GM18511 (cell line): ENCODE measurements around the gene PRKCQ.

Experiments
- ATAC-seq: cut with Tn5 transposase; IDR thresholded peaks from one replicate; pipeline ENCODE4 v1.9.1; 2021; ENCODE audit warnings: mild to moderate bottlenecking, moderate library complexity; ENCODE audit not compliant: unreplicated experiment

Gene PRKCQ

DNA sequence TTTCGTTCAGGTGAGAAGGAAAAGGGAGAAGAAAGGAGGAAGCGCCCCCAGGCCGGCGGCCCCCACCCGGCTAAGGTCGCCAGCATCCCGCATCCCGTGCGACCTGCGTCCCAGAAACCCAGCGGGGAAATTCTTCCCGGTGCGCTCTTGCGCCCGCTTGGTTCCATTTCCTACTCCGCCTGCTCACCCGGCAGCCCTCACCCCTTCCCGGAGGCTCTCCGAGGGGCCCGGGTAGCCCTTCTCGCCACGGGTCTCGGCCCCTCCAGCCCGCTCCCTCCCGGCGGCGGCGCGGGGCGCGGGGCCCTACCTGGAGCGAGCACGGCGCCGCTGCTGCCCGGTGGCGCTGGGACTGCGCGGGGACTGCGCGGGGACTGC is at the start of gene PRKCQ:
PRKCQ (minus strand) TSS at position 373 of the 375 bp plus-strand sequence. CDS start 65,141 bp downstream, outside the sequence.
- ATAC-seq, result peak; percentile 23

DNA sequence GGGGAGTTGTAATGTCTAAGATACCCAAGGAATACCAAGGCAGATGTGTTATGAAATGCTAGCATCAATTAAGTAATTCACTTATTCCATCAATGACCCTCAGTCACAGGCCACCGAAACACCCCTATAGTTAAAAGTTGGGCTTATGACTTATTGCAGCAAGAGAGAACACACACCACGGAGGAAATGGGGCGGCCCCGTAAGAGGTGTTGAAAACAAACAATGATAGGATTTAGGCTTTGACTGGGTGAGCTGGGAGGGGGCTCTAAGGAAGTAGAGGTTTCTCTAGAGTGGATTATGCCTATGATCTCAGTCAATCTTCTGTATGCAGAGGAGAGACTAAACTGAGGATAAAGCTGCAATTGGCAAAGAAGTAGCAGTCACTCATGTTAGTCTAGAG is 45.4 kb upstream of the PRKCQ start:
- no peak for ATAC-seq

- no peak for ATAC-seq
Observed at GRCh38 chr10:6624392-6624791, 44.3 kb upstream of the PRKCQ start.

DNA sequence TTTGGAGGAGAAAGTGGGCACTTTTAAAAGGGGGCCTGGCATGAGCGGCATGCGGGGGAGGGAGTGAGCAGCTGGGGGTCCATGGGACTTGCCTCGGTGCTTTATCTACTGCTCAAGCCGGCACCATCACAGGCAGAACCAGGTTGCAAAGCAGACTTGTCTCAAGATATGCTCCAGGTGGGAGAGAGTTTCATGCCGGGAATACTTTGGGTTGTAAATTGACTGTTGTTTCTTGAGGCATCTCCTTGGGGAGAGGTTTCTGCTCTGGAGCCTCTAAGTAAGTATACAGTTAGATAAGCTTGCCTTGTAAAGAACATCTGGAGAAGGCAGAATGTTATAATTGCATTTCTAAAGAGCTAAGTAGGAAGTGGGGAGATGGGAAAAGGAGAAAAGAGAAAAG is 42.8 kb upstream of the PRKCQ start:
- no peak for ATAC-seq

DNA sequence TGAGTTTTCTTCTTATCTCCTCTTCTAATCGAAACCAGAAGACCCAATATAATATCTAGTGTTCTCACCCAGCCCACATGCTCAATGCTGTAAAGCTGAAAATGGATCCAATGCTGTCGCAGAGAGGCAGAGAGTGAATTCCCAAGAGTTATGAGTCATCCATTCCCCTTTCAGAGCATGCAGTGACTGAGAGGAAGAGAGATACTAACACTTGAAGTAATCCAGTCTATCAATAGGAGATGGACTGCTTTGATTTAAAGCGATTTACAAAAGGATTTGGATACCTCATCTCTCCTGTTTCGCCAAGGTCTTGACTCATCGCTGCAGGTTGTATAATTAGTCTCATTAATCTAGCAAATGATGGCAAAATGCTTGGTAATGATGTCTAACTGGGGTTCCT is 41.5 kb upstream of the PRKCQ start:
- no peak for ATAC-seq

- ATAC-seq, result no peak
Observed at GRCh38 chr10:6619660-6620059, 39.6 kb upstream of the PRKCQ start.

- no peak for ATAC-seq
Observed at GRCh38 chr10:6618340-6618739, 38.3 kb upstream of the PRKCQ start.

DNA sequence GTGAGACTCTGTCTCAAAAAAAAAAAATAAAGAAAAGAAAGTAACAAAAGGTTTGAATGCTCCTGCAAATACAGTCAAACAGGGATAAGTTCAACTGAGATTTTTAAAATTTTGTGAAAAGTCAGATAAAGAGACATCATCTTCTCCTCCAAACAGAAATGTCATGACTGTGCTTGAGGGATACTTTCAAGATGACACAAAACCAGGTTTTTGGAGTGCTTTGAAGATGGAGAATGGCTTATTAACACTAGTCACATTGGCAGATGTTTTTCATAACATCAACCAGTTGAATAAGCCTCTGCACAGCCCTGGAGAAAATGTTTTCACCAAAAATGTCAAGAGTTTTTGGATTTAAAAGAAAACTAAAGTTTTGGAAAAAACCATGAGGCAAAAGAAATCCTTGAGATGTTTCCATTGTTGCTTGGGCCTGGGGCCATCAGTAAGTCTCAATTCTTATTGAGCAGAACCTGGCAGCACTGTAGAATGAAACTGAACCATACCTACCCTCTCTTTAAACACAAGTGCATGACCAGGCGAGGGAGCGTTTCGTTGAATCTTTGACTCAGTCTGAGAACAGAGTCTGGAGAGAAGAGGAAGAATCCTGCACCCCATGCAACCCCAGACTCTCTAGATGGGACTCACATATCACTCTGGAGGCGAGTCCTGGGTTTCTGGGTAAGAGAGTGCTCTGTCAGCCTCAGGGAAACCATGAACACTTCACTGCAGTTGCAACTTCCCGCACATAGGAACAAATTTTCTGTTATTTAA is 37.4 kb upstream of the PRKCQ start:
- no peak for ATAC-seq

GRCh38 chr10:6615971-6616370 is 35.9 kb upstream of the PRKCQ start:
- ATAC-seq, result no peak

GRCh38 chr10:6612371-6612770 is 32.3 kb upstream of the PRKCQ start:
- ATAC-seq, result no peak

- ATAC-seq, result no peak
Observed at GRCh38 chr10:6610647-6611046, 30.6 kb upstream of the PRKCQ start.

GRCh38 chr10:6609625-6610024 is 29.5 kb upstream of the PRKCQ start:
- ATAC-seq, result no peak

DNA sequence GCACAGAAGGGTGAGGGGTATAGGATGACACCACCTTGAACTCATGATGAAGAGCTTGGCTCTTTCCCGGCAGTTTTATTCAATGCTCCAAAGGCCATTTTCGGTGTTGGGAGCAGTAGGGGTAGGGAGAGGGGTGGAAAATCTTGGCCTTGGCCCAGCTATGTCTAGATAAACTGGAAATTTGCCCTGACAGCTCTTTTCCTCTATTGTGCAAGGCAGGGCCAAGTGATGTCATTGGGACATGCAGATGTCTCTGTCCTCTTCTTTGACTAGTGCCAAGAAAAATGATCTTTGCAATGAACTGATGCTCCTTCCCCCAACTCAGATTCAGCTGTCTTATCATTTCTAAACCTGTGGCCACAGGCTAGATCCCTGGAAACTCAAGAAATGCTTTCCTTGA is 27.7 kb upstream of the PRKCQ start:
- ATAC-seq, result no peak

DNA sequence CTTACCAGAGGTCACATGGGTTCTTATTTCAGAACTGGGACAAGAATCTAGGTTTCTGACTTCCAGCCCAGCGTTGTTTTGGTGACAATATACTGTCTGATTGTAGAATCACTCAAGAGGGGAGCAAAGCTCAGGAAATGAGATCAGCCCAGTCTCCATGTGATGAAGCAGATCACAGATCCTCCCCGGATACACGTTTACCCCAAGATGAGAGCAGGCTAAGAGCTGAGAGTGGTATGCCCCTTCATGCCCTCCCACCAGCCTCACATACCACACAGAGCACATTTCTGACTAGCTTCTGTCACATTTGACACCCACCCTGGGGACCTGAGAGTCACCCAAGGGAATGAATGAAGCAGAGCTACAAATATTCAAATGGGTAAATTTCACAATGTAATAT is 27.1 kb upstream of the PRKCQ start:
- ATAC-seq, result no peak

DNA sequence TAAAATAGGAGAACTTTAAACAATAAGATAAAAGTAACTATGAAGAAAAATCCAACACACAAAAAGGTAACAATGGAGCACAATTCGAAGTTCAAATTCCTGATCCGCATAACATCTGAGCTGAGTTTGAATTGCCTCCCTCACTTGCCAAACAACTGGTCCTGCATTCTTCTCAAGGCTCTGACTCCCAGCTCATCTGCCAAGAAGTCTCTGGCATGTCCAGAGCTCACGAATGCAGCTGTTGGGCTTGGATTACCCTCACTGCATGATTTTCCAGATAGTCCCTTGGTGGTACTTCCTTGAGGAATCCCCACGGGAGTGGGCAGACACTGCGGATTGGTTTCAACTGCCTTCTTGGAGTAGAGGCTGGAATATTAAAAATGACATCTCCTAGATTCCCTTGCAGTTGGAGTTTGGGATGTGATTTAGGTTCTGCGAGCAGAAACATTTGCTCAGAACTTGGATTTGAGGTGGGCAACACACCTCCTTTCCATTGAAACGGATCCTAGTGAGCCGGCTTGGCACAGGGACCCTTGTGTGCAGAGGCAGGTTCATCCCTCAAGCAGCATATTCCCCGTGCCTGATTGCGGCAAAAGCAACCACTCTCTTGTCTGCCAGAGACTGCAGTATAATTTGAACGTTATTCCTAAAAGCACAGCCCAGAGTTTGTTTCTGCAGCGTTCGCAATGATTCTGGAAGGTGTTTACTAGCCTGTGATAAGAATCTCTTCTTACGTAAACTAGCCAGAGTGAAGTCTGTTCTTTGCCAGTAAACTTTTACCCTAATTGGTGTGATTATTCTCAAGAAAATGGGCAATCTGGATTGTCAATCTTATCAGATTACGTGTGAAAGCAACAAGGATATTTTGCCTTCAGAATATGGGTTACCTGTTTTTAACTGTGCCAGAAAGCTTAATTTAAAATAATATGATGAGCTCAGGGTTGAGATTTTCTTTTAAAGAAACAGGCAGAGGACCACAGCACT is 23.4 kb upstream of the PRKCQ start:
- ATAC-seq, result no peak

DNA sequence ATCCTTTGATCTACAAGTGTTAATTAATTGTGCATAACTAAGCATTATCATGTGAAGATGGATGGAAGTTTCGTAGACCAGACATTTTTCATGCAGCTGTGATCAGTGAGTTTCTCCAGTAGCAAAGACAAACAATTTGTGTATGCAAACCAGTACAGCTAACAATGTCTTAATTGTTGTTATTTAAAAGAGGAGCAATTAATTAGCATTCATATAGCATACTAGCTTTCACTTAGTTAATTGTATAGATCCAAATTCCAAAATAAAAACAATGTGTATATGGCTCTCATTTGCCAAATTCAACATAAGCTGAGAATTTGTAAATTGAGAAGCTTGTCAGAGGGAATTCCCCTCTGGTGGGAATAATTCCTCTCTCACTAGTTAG is 22.6 kb upstream of the PRKCQ start:
- ATAC-seq, result no peak

- ATAC-seq, result no peak
Observed at GRCh38 chr10:6602026-6602699, 22.1 kb upstream of the PRKCQ start.

GRCh38 chr10:6601246-6601805 is 21.2 kb upstream of the PRKCQ start:
- no peak for ATAC-seq

DNA sequence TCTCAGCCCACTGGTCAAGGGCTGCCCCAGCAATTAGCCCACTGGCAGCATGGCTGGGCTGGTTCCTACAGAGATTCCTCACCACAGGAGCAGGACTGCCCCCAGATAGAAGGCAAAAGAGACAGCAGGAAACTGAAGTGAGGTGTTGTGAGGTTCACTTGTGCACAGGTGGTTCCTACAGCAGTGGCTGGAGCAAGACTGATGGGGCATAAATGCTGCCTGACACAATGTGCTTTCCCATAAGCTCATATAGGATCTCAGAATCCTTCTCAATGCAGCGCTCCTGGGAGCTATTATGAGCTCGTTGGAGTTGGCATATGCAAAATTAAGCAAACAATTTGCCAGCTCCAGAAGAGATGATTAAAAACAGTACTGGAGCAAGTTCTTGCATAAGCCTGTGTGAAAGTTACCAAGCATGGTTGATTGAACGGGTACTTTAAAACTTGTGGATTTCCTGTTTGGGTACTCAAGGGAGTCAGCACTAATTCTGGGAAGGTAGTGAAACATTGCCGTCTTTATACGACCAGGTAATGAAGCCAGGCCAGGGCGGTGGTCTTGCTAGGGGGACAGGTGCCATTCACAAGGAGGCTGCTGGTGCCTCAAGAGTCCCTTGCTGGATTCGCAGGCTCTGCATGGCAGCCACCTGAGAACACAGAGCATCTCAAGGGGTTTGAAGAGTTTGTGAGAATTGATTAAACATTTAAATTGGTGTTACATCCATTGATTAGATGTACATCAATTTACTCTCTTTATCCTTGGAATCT is 20.3 kb upstream of the PRKCQ start:
- ATAC-seq, result no peak

GRCh38 chr10:6598679-6599078 is 18.6 kb upstream of the PRKCQ start:
- no peak for ATAC-seq
